NCI-H146 treated with DMSO at 0.1 percent for 48 hours (cell line): ENCODE measurements around the gene CCND1.

ENCODE experiments used
- DNase-seq: peaks from one replicate; lab custom pipeline; 2025; ENCODE audit not compliant: unreplicated experiment; lab: John Stamatoyannopoulos, UW

CCND1 gene

DNA sequence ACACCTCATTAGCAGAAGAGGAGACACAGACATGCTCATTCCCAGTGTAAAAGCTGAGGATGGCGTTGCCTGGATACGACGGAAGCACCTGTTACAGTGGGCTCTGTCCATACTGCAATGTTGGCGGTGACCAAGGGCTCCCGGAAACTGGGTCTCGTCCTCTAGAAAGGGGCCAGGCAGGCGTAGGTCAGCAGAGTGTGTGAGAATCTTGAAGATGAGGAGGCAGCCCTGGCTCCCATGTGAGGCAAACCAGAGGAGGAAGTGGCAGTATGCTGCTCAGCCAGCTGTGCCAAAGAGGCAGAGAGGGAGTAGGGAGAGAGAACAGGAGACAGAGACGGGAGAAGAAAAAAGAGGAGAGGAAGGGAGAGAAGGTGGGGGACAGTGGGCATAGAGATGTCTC, 23.9 kb downstream of the CCND1 start:
- DNase-seq = no peak

GRCh38 chr11:69665669-69666068, 24.7 kb downstream of the CCND1 start:
- DNase-seq = no peak

DNA sequence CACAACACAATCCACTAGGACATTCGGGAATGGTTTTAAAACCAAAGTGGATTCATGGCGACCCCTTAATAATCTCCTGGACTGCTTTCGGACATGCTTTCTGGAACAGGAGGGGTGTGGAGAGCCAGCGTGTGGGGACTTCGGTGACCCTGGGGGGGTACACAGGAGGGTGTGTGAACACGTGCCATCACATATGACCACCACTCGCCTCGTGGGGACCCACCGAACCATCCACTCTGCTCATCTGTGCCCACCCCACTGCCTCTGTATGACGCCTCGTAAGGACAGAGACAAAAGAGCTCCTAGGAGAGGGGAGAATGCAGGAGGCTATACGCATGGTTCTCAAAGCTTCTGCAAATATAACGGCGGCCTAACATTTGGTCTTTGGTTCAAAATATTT, 25.3 kb downstream of the CCND1 start:
- DNase-seq = no peak

DNA sequence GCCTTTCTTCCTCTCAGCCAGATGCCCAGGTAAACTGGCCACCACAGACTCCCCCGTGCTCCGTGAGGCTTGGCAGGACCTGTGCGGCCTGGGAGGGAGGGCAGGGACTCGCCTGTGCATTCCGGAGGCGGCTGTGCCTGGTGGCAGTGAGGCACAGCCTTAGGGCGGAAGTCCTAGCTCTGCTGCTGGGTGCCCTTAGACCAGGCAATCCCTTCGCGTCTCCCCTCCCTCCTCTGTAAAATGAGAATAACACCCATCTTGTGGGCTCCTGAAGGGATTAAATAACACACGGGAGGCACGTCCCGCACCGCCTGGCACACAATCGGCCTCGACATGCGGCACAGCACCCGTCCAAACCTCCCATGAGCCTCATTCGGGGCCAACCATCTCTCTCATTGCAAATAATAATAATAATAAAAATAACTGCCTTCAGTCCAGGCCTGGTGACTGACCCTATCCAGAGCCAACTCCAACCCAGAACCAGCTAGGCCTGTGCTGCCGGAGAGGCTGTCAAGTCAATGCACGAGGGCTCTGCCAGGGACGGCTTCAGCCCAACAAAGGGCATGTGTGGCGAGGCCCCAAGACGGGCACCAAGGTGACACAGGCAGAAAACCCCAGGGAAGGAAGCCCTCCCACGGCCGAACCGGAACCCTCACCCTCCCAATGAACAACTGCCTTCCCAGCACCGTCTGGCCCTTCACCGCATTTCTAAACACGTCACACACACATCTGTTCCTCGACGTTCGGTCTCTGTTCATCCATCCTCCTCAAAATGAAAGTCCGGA, 26.0 kb downstream of the CCND1 start:
- no peak for DNase-seq

DNA sequence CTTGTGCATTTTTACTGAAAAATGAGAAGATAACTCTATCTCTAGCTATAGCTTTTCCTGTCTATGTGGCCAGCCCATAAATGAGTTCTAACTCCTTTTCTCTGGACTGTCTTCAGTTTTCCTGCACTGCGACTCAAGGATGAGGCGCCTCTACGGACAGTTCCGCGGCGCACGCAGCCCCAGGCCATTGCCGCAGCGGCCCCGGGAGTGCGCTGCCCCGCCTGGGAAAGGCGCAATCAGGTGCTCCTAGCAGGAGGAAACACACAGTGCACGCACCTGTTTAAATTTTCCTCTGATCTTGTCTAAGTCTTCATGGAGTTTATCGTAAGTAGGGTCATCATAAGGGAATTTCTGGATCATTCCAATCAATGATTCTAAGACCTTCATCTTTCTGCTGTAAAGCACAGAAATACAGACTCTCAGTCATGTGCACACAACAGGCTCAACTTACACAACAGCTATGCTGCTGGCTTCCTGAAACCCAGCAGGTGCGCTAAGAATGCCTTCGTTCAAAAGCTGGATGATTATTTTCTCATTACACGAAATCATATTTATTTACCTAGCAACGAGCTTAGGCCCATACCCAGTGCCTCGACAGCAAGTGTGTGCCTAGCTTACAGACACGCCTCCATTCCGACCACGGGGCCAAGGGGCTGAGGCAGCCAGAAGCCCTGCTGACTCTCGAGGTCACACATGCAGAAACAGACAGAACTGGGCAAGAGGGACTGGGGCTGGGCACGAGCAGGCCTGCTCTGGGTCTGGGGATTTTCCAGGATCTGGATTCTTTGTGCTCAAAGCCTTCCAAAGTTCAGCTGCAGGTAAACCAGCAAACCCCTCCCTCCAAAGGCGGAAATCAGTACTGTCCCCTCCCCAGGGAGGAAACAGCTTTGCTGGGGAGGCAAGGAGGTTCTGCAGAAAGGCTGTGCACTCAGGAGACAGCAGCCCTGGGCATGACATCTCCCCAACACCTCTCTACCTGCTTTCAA, 27.0 kb downstream of the CCND1 start:
- DNase-seq = peak; percentile 12

- DNase-seq = no peak
Measured at GRCh38 chr11:69669486-69669885, 28.5 kb downstream of the CCND1 start.

- peak; percentile 19 for DNase-seq
Measured at GRCh38 chr11:69670158-69670845, 29.3 kb downstream of the CCND1 start.

- DNase-seq = no peak
Measured at GRCh38 chr11:69671734-69672465, 30.9 kb downstream of the CCND1 start.

- no peak for DNase-seq
Measured at GRCh38 chr11:69674267-69674885, 33.4 kb downstream of the CCND1 start.

- DNase-seq = peak; percentile 89
Measured at GRCh38 chr11:69674886-69675714, 34.1 kb downstream of the CCND1 start, which contains the start of gene LTO1. Gene LTO1 (minus strand): TSS chr11:69675353. CDS start chr11:69675239, 114 bp downstream.

GRCh38 chr11:69677749-69678148, 36.8 kb downstream of the CCND1 start:
- DNase-seq = no peak

DNA sequence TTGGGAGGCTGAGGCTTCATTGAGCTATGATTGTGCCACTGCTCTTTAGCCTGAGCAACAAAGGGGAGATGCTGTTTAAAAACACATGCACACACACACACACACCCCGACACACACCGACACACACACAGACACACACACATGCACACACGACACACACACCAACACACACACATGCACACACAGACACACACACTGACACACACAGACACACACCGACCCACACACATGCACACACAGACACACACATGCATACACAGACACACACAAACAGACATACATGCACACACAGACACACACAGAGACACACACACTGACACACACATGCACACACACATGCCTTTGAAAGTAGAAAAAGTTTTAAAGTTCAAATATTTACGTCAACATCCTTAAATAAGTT, 39.7 kb downstream of the CCND1 start:
- DNase-seq = no peak

- DNase-seq = no peak
Measured at GRCh38 chr11:69682221-69682620, 41.3 kb downstream of the CCND1 start.

- DNase-seq = no peak
Measured at GRCh38 chr11:69682681-69683326, 41.8 kb downstream of the CCND1 start.

DNA sequence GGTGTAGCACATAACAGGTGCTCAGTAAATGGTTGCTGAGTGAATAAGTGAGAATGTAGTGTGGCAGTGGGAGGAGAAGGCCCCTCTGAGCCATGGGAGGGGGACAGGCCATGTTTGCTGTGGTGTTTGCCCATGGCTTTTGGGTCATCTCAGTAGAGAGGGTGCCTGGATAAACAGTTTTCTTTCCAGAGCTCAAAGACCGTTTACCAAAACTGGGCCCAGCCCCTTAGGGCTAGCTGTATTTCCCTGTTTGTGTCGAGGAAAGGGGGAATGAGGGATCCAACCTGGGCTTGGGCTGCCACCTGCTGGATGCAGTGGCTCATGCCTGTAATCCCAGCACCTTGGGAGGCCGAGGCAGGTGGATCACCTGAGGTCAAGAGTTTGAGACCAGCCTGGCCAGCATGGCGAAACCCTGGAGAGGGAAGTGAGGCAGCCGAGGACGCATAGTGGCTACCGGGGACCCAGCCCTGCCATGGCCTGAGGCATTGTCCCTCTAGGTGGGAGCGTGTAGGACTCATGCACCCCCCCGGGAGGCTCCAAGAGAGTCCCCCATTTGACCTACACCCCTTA, 42.9 kb downstream of the CCND1 start:
- DNase-seq = no peak

GRCh38 chr11:69684651-69685050, 43.7 kb downstream of the CCND1 start:
- DNase-seq = no peak

DNA sequence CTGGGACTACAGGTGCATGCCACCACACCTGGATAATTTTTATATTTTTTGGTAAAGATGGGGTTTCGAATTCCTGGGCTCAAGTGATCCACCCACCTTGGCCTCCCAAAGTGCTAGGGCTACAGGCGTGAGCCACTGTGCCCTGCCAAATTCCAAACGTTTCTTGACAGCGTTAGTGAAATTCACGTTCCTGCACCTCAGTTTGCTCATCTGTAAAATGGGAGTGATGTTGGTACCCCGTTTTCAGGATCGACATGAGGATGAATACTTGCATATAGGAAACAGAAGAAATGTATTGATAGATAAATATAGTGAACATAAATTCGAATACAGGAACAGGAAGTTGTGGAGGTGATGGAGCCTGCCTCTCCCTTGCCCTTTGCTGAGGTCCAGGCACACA, 44.4 kb downstream of the CCND1 start:
- DNase-seq = no peak

- DNase-seq = no peak
Measured at GRCh38 chr11:69686452-69686851, 45.5 kb downstream of the CCND1 start.
